MM.1S (cell line): ENCODE data around the gene MRRF.

Experiments used
- CTCF ChIP-seq: fragments of 300-600 bp; sonication (generic); IDR thresholded peaks from 2 replicates; pipeline ENCODE4 v1.5.1; 2016; ENCODE audit warnings: antibody characterized with exemption, low read length, mixed read lengths
- EZH2 ChIP-seq: fragments of 300-600 bp; sonication (generic); optimal IDR thresholded peaks from 2 replicates; pipeline ENCODE3; 2017; ENCODE audit warnings: low read depth, mild to moderate bottlenecking, antibody characterized with exemption, low read length, mixed read lengths
- EZH2phosphoT487 ChIP-seq: fragments of 300-600 bp; sonication (generic); IDR thresholded peaks from 2 replicates; pipeline ENCODE4 v1.6.1; 2018; ENCODE audit warnings: antibody characterized with exemption, low read length

GRCh38 chr9:122262073-122262472 lies 2.6 kb upstream of the MRRF start:
- TF ChIP-seq CTCF (no peak), EZH2phosphoT487 (no peak), EZH2 (no peak)
